Hepatocyte (in vitro differentiated cells): ENCODE results near the gene GIMD1. TPM values are rescaled to one million over a fixed set of nuclear protein-coding genes. Genes with fewer than 3 reads are reported as not detected.

ENCODE experiments used
- DNase-seq: peaks from one replicate; pipeline ENCODE4 v3.0.0-alpha.2; 2016; ENCODE audit warnings: low spot score
- H2AFZ ChIP-seq: fragments of 200-600 bp; sonication (generic); 2 replicates; pipeline ENCODE4 v1.6.0; 2016; ENCODE audit warnings: antibody characterized with exemption, mild to moderate bottlenecking
- H3K27ac ChIP-seq: fragments of 200-600 bp; sonication (generic); 2 replicates; pipeline ENCODE4 v1.5.1; 2016; ENCODE audit warnings: mild to moderate bottlenecking
- H3K27me3 ChIP-seq: fragments of 200-600 bp; sonication (generic); 2 replicates; pipeline ENCODE4 v1.6.1; 2016
- H3K36me3 ChIP-seq: fragments of 200-600 bp; sonication (generic); replicated peaks from 2 replicates; pipeline ENCODE4 v1.5.1; 2016; ENCODE audit warnings: low read depth; ENCODE audit not compliant: insufficient read depth
- H3K4me1 ChIP-seq: fragments of 200-600 bp; sonication (generic); 2 replicates; pipeline ENCODE4 v1.5.1; 2016; ENCODE audit warnings: mild to moderate bottlenecking, moderate library complexity; ENCODE audit not compliant: insufficient read depth
- H3K4me2 ChIP-seq: fragments of 200-600 bp; sonication (generic); 2 replicates; pipeline ENCODE4 v1.6.0; 2016
- H3K4me3 ChIP-seq: fragments of 200-600 bp; sonication (generic); 2 replicates; pipeline ENCODE4 v1.5.1; 2016; ENCODE audit warnings: mild to moderate bottlenecking
- H3K79me2 ChIP-seq: fragments of 200-600 bp; sonication (generic); 2 replicates; pipeline ENCODE4 v1.6.0; 2017; ENCODE audit warnings: mild to moderate bottlenecking
- H3K9me2 ChIP-seq: fragments of 200-600 bp; sonication (generic); replicated peaks from 2 replicates; pipeline ENCODE4 v1.6.0; 2017; ENCODE audit warnings: mild to moderate bottlenecking; ENCODE audit not compliant: insufficient read depth
- H3K9me3 ChIP-seq: fragments of 200-600 bp; sonication (generic); 2 replicates; pipeline ENCODE4 v1.5.1; 2016; ENCODE audit warnings: low read depth, mild to moderate bottlenecking
- H4K20me1 ChIP-seq: fragments of 200-600 bp; sonication (generic); 2 replicates; pipeline ENCODE4 v1.6.0; 2016; ENCODE audit warnings: mild to moderate bottlenecking; ENCODE audit not compliant: insufficient read depth, poor library complexity, severe bottlenecking
- CTCF ChIP-seq: fragments of 200-600 bp; sonication (generic); IDR thresholded peaks from 2 replicates; pipeline ENCODE4 v1.5.1; 2016; ENCODE audit warnings: antibody characterized with exemption, mild to moderate bottlenecking; ENCODE audit not compliant: poor library complexity
- EZH2 ChIP-seq: fragments of 200-600 bp; sonication (generic); IDR thresholded peaks from 2 replicates; pipeline ENCODE4 v1.6.1; 2016; ENCODE audit warnings: antibody characterized with exemption, mild to moderate bottlenecking, borderline replicate concordance
- EZH2phosphoT487 ChIP-seq: fragments of 200-600 bp; sonication (generic); IDR thresholded peaks from one replicate; pipeline ENCODE4 v1.6.1; 2018; ENCODE audit warnings: antibody characterized with exemption, mild to moderate bottlenecking, low read depth, moderate library complexity; ENCODE audit not compliant: unreplicated experiment, severe bottlenecking
- WGBS: methylation state at CpG from one replicate; pipeline ENCODE4 v1.1.6; 2016; ENCODE audit warnings: low lambda C conversion rate; ENCODE audit errors: missing lambda C conversion rate; 5-methylcytosine and 5-hydroxymethylcytosine counted together
- polyA plus RNA-seq: library from polyadenylated mRNA; unstranded; fragments of >200 nt; fragmentation: Nextera tagmentation; extraction: Ambion mirVana; gene quantifications from 2 replicates; pipeline ENCODE4 v1.2.1, GENCODE V29; 2016
- total RNA-seq: library from RNA; depleted of rRNA; stranded (reverse); fragments of >200 nt; gene quantifications from 2 replicates; pipeline ENCODE4 v1.2.3, GENCODE V29; 2014

The GIMD1 gene
- total and polyA plus RNA-seq, 2 experiments from 2014 or later: not detected

- WGBS: 82% methylated on average over 3 of the region's 3 CpGs
- Histone ChIP-seq H3K27me3 (no peaks in the 10 kb centered on the region), H3K79me2 (peaks cover 79% of the 10 kb centered on the region), H3K27ac (no peak overlapping the region), H3K4me3 (no peak overlapping the region), H3K4me2 (no peak overlapping the region), H3K36me3 (no peaks in the 10 kb centered on the region), H3K9me2 (no peaks in the 10 kb centered on the region), H4K20me1 (no peaks in the 10 kb centered on the region), H3K9me3 (no peaks in the 10 kb centered on the region), H2AFZ (no peak overlapping the region), H3K4me1 (peaks cover 10% of the 10 kb centered on the region)
- DNase-seq: no peak
- TF ChIP-seq EZH2: no peak
- TF ChIP-seq EZH2phosphoT487: no peak
- TF ChIP-seq CTCF: no peak
Measured at GRCh38 chr4:106312997-106313522, 55.5 kb downstream of the GIMD1 start.

- 92% methylated on average over 1 of the region's 1 CpG for WGBS
- H3K79me2 ChIP-seq: peaks cover 75% of the 10 kb centered on the region
- no peak overlapping the region for H2AFZ ChIP-seq
- TF ChIP-seq EZH2: no peak
- TF ChIP-seq EZH2phosphoT487: no peak
- TF ChIP-seq CTCF: no peak
- no peaks in the 10 kb centered on the region for H3K27me3 ChIP-seq
- no peaks in the 10 kb centered on the region for H3K9me3 ChIP-seq
- H3K27ac ChIP-seq: no peak overlapping the region
- no peak overlapping the region for H3K4me3 ChIP-seq
- no peaks in the 10 kb centered on the region for H4K20me1 ChIP-seq
- DNase-seq: no peak
- no peak overlapping the region for H3K4me2 ChIP-seq
- no peaks in the 10 kb centered on the region for H3K9me2 ChIP-seq
- H3K36me3 ChIP-seq: no peaks in the 10 kb centered on the region
- H3K4me1 ChIP-seq: peaks cover 4% of the 10 kb centered on the region
Measured at GRCh38 chr4:106312377-106312776, 56.2 kb downstream of the GIMD1 start.

Other genes with a start within 250 kb of the GIMD1 start
- 46.0 and 49.7 TPM in 2 replicates for gene TBCK, start 52.6 kb downstream of the GIMD1 start, total RNA-seq
- 19.8 and 20.4 TPM in 2 replicates for gene TBCK, start 52.6 kb downstream of the GIMD1 start, polyA plus RNA-seq
- 28.3 and 33.7 TPM in 2 replicates for gene AIMP1, start 52.2 kb downstream of the GIMD1 start, total RNA-seq
- 53.7 and 56.6 TPM in 2 replicates for gene AIMP1, start 52.2 kb downstream of the GIMD1 start, polyA plus RNA-seq